ENCODE results near the gene TTC9B. TPM values are rescaled to one million over a fixed set of nuclear protein-coding genes. Genes with fewer than 3 reads are reported as not detected.

TTC9B gene
- total and polyA plus RNA-seq, 2 of the 4 experiments (the other 2 are of a cell fraction), result not detected

DNA sequence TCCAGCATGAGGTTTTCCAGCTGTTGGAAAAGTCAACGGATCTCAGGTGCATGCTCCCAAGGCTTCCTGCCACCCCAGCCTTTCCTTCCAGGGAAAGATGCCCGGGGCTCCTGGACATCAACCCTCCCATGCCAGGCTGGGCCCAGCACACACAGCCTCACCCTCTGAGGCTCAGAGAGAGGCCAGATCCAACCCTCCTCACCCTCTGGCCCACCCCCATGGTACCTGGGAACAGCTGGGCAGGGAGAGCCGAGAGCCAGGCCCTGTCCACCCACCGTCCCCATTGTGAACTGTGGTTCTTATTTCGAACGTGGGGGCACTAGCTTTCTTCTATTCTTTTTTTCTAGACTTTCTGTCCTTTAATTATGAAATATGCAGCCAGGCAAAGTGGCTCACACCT is 18.2 kb upstream of the TTC9B start:
- Histone ChIP-seq H2BK5ac (ENCODE audit: low read depth, low read length, poor library complexity, severe bottlenecking) (no peak overlapping the region), H2BK15ac (ENCODE audit: low read depth, low read length) (no peak overlapping the region), H3K9me3 (ENCODE audit: control insufficient read depth, insufficient read depth, low read length) (no peaks in the 10 kb centered on the region), H3K27ac (ENCODE audit: insufficient read depth, low read length) (no peak overlapping the region), H3K79me1 (ENCODE audit: low read depth in 1 of 2, low read length in 2 of 2) (peaks cover 0 to 13% of the 10 kb centered on the region in 2 experiments; a peak in 1 of 4 replicates), H2AK5ac (ENCODE audit: low read depth, low read length) (no peak overlapping the region), H2AK9ac (replicated peaks; ENCODE audit: low read depth, low read length, poor library complexity) (no peak overlapping the region), H3K4me2 (ENCODE audit: low read depth, low read length) (no peak overlapping the region), H4K91ac (ENCODE audit: insufficient read depth, low read depth, low read length) (no peak overlapping the region), H3K14ac (replicated peaks; ENCODE audit: low read depth, low read length) (no peak overlapping the region), H3K4me1 (ENCODE audit: control insufficient read depth, insufficient read depth, low read length) (peaks cover 11% of the 10 kb centered on the region), H3K18ac (ENCODE audit: low read depth, low read length) (no peak overlapping the region), H3K4me3 (ENCODE audit: insufficient read depth, low read depth, low read length) (no peak overlapping the region), H3K36me3 (ENCODE audit: control insufficient read depth, insufficient read depth, low read length) (peaks cover 63% of the 10 kb centered on the region), H3K27me3 (ENCODE audit: control insufficient read depth, insufficient read depth, low read length) (no peaks in the 10 kb centered on the region), H2BK20ac (ENCODE audit: low read depth, low read length) (no peak overlapping the region), H3K4ac (ENCODE audit: low read depth, low read length) (no peak overlapping the region), H3K23ac (ENCODE audit: low read depth, low read length) (no peak overlapping the region), H3K56ac (ENCODE audit: extremely low read depth, insufficient read depth, low read length) (no peak overlapping the region), H4K5ac (ENCODE audit: low read depth, low read length) (no peak overlapping the region), H3K9ac (ENCODE audit: low read depth, low read length) (no peak overlapping the region), H3K9me1 (ENCODE audit: insufficient read depth, low read length) (peaks cover 11% of the 10 kb centered on the region), H4K8ac (ENCODE audit: low read depth in 2 of 2, low read length in 2 of 2) (no peak overlapping the region), H2AFZ (replicated peaks; ENCODE audit: low read length, poor library complexity) (no peak overlapping the region), H2BK120ac (ENCODE audit: low read depth, low read length) (no peak overlapping the region), H4K20me1 (ENCODE audit: insufficient read depth, low read length) (no peaks in the 10 kb centered on the region; the same call in 1 of the 2 replicates)
- in situ Hi-C loops (cut with MboI; ENCODE audit: low sequenced_read_pairs) (no loop called here), dilution Hi-C loops (cut with HindIII; ENCODE audit: low sequenced_read_pairs, unreplicated experiment) (no loop called here), intact Hi-C loops (cut with micrococcal nuclease) (no loop called here)
- no peak for TF ChIP-seq NFE2L2 (IDR thresholded peaks at IDR 0.05; ENCODE audit: low read depth, low read length)
- no peak for TF ChIP-seq CTCF (conservative IDR thresholded peaks at IDR 0.05; ENCODE audit: low read depth, low read length)
- TF ChIP-seq MAFK (IDR thresholded peaks at IDR 0.05; ENCODE audit: low read depth, low read length), result no peak
- TF ChIP-seq SMC3 (IDR thresholded peaks at IDR 0.05; ENCODE audit: low read depth, low read length), result no peak
- DNase-seq, result no peak
- no peak for ATAC-seq (ENCODE audit: low read depth)
- no TSS peak for BruUV-seq (replicated peaks)
- ChIA-PET POLR2A (ENCODE audit: unreplicated experiment) (no interaction called here), CTCF (interaction anchor here (0.5 kb wide), 1 partner anchor 111 kb away, joined by 4 read pairs; no protein-coding TSS in a partner anchor)
- WGBS, 2 experiments (ENCODE audit: extremely low coverage in 2 of 2, insufficient read length in 1 of 2), result no CpG with 5 or more reads among the region's 6 CpGs
